ENCODE data around the gene GPR142.

GRCh38 chr17:74336307-74336706, 31.0 kb upstream of the GPR142 start:
- TF ChIP-seq EP300 (IDR thresholded peaks at IDR 0.05) (no peak), CTCF (IDR thresholded peaks at IDR 0.05) (no peak), POLR2A (IDR thresholded peaks at IDR 0.05) (no peak), POLR2AphosphoS5 (IDR thresholded peaks at IDR 0.05) (no peak)

All from stomach (tissue), 4 donors.